Fibroblast of lung (primary cell): ENCODE results near the gene EMID1. TPM values are rescaled to one million over a fixed set of nuclear protein-coding genes. Genes with fewer than 3 reads are reported as not detected.

ENCODE experiments used
- DNase-seq, 2 donors: peaks; one replicate each; pipeline versions ENCODE4 v3.0.0 to v3.0.0-alpha.2; 2010; ENCODE audit warnings: low read depth in 2 of 2
- H2AFZ ChIP-seq: 2 replicates; pipeline ENCODE4 v1.5.1; 2012; ENCODE audit warnings: low read length, control low read depth, inconsistent platforms
- H3K27ac ChIP-seq: 2 replicates; pipeline ENCODE4 v1.5.1; 2011; ENCODE audit warnings: low read length, control low read depth; ENCODE audit not compliant: insufficient read depth
- H3K27me3 ChIP-seq: 2 replicates; pipeline ENCODE4 v1.5.1; 2011; ENCODE audit warnings: mild to moderate bottlenecking, low read length; ENCODE audit not compliant: control insufficient read depth, insufficient read depth
- H3K36me3 ChIP-seq: 2 replicates; pipeline ENCODE4 v1.5.1; 2011; ENCODE audit warnings: low read length; ENCODE audit not compliant: control insufficient read depth, insufficient read depth
- H3K4me1 ChIP-seq: 2 replicates; pipeline ENCODE4 v1.5.1; 2011; ENCODE audit warnings: low read length; ENCODE audit not compliant: control insufficient read depth, insufficient read depth; ENCODE audit errors: extremely low read depth
- H3K4me2 ChIP-seq: 2 replicates; pipeline ENCODE4 v1.5.1; 2011; ENCODE audit warnings: low read length, control low read depth; ENCODE audit not compliant: insufficient read depth; ENCODE audit errors: extremely low read depth
- H3K4me3 ChIP-seq, 4 experiments: fragments of 200-600 bp in 1 of 4; sonication (generic) in 1 of 4; replicated peaks in 1 of 4; 2 replicates each; pipeline ENCODE4 v1.5.1; 2011 to 2016; ENCODE audit warnings: low read length in 4 of 4, low read depth in 3 of 4, mild to moderate bottlenecking in 3 of 4, control low read depth in 2 of 4, inconsistent platforms in 1 of 4, mixed read lengths in 1 of 4; ENCODE audit not compliant: insufficient read depth in 1 of 4; ENCODE audit errors: control extremely low read depth in 1 of 4
- H3K79me2 ChIP-seq: 2 replicates; pipeline ENCODE4 v1.5.1; 2012; ENCODE audit warnings: mild to moderate bottlenecking, low read length, inconsistent platforms; ENCODE audit not compliant: control insufficient read depth, insufficient read depth
- H3K9ac ChIP-seq: 2 replicates; pipeline ENCODE4 v1.5.1; 2011; ENCODE audit warnings: mild to moderate bottlenecking, low read length, control low read depth; ENCODE audit not compliant: insufficient read depth
- H3K9me3 ChIP-seq: 2 replicates; pipeline ENCODE4 v1.5.1; 2012; ENCODE audit warnings: low read depth, low read length; ENCODE audit not compliant: control insufficient read depth, insufficient read depth
- H4K20me1 ChIP-seq: 2 replicates; pipeline ENCODE4 v1.5.1; 2011; ENCODE audit warnings: low read length; ENCODE audit not compliant: control insufficient read depth, insufficient read depth; ENCODE audit errors: extremely low read depth
- EZH2 ChIP-seq: IDR thresholded peaks from 2 replicates; pipeline ENCODE4 v1.5.1; 2012; ENCODE audit warnings: low read length, control low read depth, mild to moderate bottlenecking; ENCODE audit errors: missing control alignments
- polyA plus RNA-seq, 2 donors: library from polyadenylated mRNA; depleted of rRNA in 1 of 2; stranded (reverse) in 1 of 2; unstranded in 1 of 2; fragments of >200 nt; gene quantifications; 2 replicates each; pipeline ENCODE4 v1.2.1, GENCODE V29; 2011 to 2012; ENCODE audit warnings: missing spikeins in 1 of 2
- total RNA-seq: library from RNA; depleted of rRNA; stranded (reverse); fragments of >200 nt; gene quantifications from 2 replicates; pipeline ENCODE4 v1.2.1, GENCODE V29; 2014
- TF ChIP-seq, protein P1 (sequence below), 2 donors: IDR thresholded peaks in 1 of 2; conservative IDR thresholded peaks in 1 of 2; 1 replicate in 1 of 2; 2 replicates in 1 of 2; pipeline ENCODE4 v1.5.1; 2011 to 2012; ENCODE audit warnings: low read length in 2 of 2, control low read depth in 1 of 2, inconsistent platforms in 1 of 2, low read depth in 1 of 2, mild to moderate bottlenecking in 1 of 2

The EMID1 gene
- total and polyA plus RNA-seq, 2 donors (not counting 1 experiment from before 2014, with no cell fraction given), result 0.50 TPM; not detected in 1

DNA sequence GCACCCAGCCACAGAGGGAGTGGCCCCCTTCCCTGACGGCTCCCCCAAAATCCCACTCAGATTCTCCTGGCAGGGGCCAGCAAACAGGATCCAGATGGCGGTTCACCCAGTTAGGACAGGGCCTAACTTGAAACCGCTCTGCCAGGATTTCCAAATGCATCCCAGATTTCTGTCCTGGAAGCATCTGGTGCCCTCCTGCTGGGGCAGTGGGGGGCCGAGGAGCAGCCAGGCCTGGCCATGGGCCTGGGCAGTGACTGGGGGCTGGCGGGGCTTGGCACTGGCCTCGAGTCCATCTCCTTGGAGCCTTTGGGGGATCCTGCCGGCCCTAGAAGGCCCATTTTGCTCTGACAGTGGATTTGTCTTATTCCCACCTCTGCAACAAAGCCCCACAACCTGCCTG, 17.9 kb upstream of the EMID1 start:
- H3K79me2 ChIP-seq, result no peaks in the 10 kb centered on the region
- no peak overlapping the region for H3K4me3 ChIP-seq
- no peak for DNase-seq
- H3K27me3 ChIP-seq, result peaks cover 5% of the 10 kb centered on the region
- H3K9me3 ChIP-seq, result no peaks in the 10 kb centered on the region
- no peak overlapping the region for H3K27ac ChIP-seq
- TF ChIP-seq EZH2, result no peak
- TF ChIP-seq, protein P1, sequence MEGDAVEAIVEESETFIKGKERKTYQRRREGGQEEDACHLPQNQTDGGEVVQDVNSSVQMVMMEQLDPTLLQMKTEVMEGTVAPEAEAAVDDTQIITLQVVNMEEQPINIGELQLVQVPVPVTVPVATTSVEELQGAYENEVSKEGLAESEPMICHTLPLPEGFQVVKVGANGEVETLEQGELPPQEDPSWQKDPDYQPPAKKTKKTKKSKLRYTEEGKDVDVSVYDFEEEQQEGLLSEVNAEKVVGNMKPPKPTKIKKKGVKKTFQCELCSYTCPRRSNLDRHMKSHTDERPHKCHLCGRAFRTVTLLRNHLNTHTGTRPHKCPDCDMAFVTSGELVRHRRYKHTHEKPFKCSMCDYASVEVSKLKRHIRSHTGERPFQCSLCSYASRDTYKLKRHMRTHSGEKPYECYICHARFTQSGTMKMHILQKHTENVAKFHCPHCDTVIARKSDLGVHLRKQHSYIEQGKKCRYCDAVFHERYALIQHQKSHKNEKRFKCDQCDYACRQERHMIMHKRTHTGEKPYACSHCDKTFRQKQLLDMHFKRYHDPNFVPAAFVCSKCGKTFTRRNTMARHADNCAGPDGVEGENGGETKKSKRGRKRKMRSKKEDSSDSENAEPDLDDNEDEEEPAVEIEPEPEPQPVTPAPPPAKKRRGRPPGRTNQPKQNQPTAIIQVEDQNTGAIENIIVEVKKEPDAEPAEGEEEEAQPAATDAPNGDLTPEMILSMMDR (conservative IDR thresholded peaks at IDR 0.05 in 1 of 2, IDR thresholded peaks at IDR 0.05 in 1 of 2; ENCODE audit: low read depth in 1 of 2, low read length in 2 of 2), result no peak
- H3K36me3 ChIP-seq, result no peaks in the 10 kb centered on the region
- no peak overlapping the region for H3K4me2 ChIP-seq
- no peaks in the 10 kb centered on the region for H4K20me1 ChIP-seq
- H3K9ac ChIP-seq, result no peak overlapping the region
- H3K4me1 ChIP-seq, result no peaks in the 10 kb centered on the region
- no peak overlapping the region for H2AFZ ChIP-seq

DNA sequence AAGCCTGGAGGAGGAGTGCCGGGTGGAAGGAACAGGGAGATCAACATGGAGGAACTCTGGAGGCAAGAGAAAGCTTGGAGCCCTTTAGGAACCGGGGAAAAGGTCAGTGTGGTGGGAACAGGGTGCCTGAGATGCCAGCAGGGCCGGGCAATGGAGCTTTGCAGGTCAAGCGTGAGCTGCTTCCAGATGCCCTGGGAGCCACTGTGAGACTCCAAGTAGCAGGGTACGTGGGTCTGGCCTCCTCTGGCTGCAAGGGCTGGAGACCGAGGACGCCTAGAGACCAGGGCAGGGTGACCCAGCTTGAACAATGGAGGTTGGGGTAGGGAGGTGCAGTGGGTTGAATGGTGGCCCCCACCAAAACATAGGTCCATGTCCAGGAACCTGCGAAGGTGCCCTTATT, 15.6 kb upstream of the EMID1 start:
- Histone ChIP-seq H3K9me3 (no peaks in the 10 kb centered on the region), H3K4me1 (no peaks in the 10 kb centered on the region), H4K20me1 (no peaks in the 10 kb centered on the region), H3K79me2 (no peaks in the 10 kb centered on the region), H3K4me3 (no peak overlapping the region), H3K4me2 (no peak overlapping the region), H3K27ac (no peak overlapping the region), H3K9ac (no peak overlapping the region), H2AFZ (no peak overlapping the region), H3K36me3 (no peaks in the 10 kb centered on the region), H3K27me3 (peaks cover 4% of the 10 kb centered on the region)
- no peak for DNase-seq
- no peak for TF ChIP-seq EZH2
- TF ChIP-seq, protein P1 (conservative IDR thresholded peaks at IDR 0.05 in 1 of 2, IDR thresholded peaks at IDR 0.05 in 1 of 2; ENCODE audit: low read depth in 1 of 2, low read length in 2 of 2), result no peak

DNA sequence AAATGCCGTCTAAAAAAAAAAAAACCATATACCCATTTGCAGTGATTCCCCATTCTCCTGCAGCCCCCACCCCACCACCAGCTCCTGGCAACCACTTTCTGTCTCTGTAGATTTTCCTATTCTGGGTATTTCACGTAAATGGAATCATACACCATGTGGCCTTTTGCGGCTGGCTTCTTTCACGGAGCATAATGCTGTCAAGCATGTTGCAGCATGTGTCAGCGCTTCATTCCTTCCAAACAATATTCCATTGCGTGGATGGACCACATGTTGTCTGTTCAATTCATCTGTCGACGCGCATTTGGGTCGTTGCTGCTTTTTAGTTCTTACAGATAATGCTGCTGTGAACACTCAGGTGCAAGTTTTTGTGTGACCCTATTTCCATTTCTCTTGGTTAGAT, 14.8 kb upstream of the EMID1 start:
- Histone ChIP-seq H3K4me3 (no peak overlapping the region), H3K4me2 (no peak overlapping the region), H3K27me3 (peaks cover 3% of the 10 kb centered on the region), H4K20me1 (no peaks in the 10 kb centered on the region), H3K27ac (no peak overlapping the region), H3K79me2 (no peaks in the 10 kb centered on the region), H3K9ac (no peak overlapping the region), H3K4me1 (no peaks in the 10 kb centered on the region), H3K36me3 (no peaks in the 10 kb centered on the region), H2AFZ (no peak overlapping the region), H3K9me3 (no peaks in the 10 kb centered on the region)
- no peak for DNase-seq
- TF ChIP-seq, protein P1 (conservative IDR thresholded peaks at IDR 0.05 in 1 of 2, IDR thresholded peaks at IDR 0.05 in 1 of 2; ENCODE audit: low read depth in 1 of 2, low read length in 2 of 2), result no peak
- TF ChIP-seq EZH2, result no peak
